ENCODE data around the gene TUBGCP2.

TUBGCP2 gene

GRCh38 chr10:133229265-133230043, 79.2 kb downstream of the TUBGCP2 start:
- no peak for DNase-seq (ENCODE audit: low read depth)

Data from GM04503 (cell line).